PC-3 (cell line): ENCODE data around the gene COP1. TPM values are rescaled to one million over a fixed set of nuclear protein-coding genes. Genes with fewer than 3 reads are reported as not detected.

Experiments
- ATAC-seq: fragments of 200-7000 bp; cut with Tn5 transposase; 2 replicates; pipeline ENCODE4 v1.9.1; 2020; ENCODE audit warnings: mild to moderate bottlenecking, moderate library complexity
- BruUV-seq: library from RNA; stranded (reverse); fragments of 400-500 nt; replicated peaks from 2 replicates; lab custom pipeline; 2021; lab: Mats Ljungman, UMichigan
- CTCF ChIA-PET: fragments of 300-600 bp; sonication (Branson Sonifier 250); formaldehyde crosslinking; loops from one replicate; lab custom pipeline; 2022; ENCODE audit warnings: antibody characterized with exemption; lab: Charles Lee
- POLR2A ChIA-PET: fragments of 300-600 bp; sonication (Branson Sonifier 250); formaldehyde crosslinking; loops from one replicate; lab custom pipeline; 2022; ENCODE audit warnings: antibody characterized with exemption; ENCODE audit not compliant: unreplicated experiment; lab: Charles Lee
- DNase-seq: peaks from one replicate; pipeline ENCODE4 v3.0.0-alpha.2; 2015
- H2AFZ ChIP-seq: fragments of 300-600 bp; sonication (generic); 2 replicates; pipeline ENCODE4 v1.6.0; 2016; ENCODE audit warnings: antibody characterized with exemption, low read length
- H3F3A ChIP-seq: fragments of 300-600 bp; sonication (generic); one replicate; pipeline ENCODE4 v1.6.0; 2017; ENCODE audit warnings: antibody characterized with exemption, low read length, control low read depth, mild to moderate bottlenecking; ENCODE audit not compliant: unreplicated experiment
- H3K27ac ChIP-seq: fragments of 300-600 bp; sonication (generic); 2 replicates; pipeline ENCODE4 v1.5.1; 2016; ENCODE audit warnings: mild to moderate bottlenecking, low read length
- H3K27me3 ChIP-seq: fragments of 300-600 bp; sonication (generic); 2 replicates; pipeline ENCODE4 v1.6.1; 2016; ENCODE audit warnings: low read length, mixed read lengths
- H3K36me3 ChIP-seq: fragments of 300-600 bp; sonication (generic); 2 replicates; pipeline ENCODE4 v1.6.1; 2016; ENCODE audit warnings: low read depth, mixed run types, low read length, mixed read lengths
- H3K4me1 ChIP-seq: fragments of 300-600 bp; sonication (generic); 2 replicates; pipeline ENCODE4 v1.5.1; 2016; ENCODE audit warnings: low read length; ENCODE audit not compliant: insufficient read depth
- H3K4me2 ChIP-seq: fragments of 300-600 bp; sonication (generic); 2 replicates; pipeline ENCODE4 v1.6.0; 2016; ENCODE audit warnings: low read length
- H3K4me3 ChIP-seq: fragments of 300-600 bp; sonication (generic); 2 replicates; pipeline ENCODE4 v1.5.1; 2016; ENCODE audit warnings: mild to moderate bottlenecking, low read length, mixed read lengths
- H3K79me2 ChIP-seq: fragments of 300-600 bp; sonication (generic); 2 replicates; pipeline ENCODE4 v1.6.1; 2017; ENCODE audit warnings: low read length, mixed read lengths
- H3K9ac ChIP-seq: fragments of 300-600 bp; sonication (generic); 2 replicates; pipeline ENCODE4 v1.6.0; 2016; ENCODE audit warnings: mild to moderate bottlenecking, low read length
- H3K9me2 ChIP-seq: fragments of 300-600 bp; sonication (generic); replicated peaks from 2 replicates; pipeline ENCODE4 v1.6.1; 2016; ENCODE audit warnings: mixed run types, low read length, mixed read lengths
- H3K9me3 ChIP-seq: fragments of 300-600 bp; sonication (generic); 2 replicates; pipeline ENCODE4 v1.6.1; 2016; ENCODE audit warnings: low read length, mixed read lengths
- H4K20me1 ChIP-seq: fragments of 300-600 bp; sonication (generic); 2 replicates; pipeline ENCODE4 v1.6.1; 2016; ENCODE audit warnings: low read length, mixed read lengths
- CTCF ChIP-seq: fragments of 300-600 bp; sonication (generic); conservative IDR thresholded peaks from 2 replicates; pipeline ENCODE4 v1.5.1; 2017; ENCODE audit warnings: antibody characterized with exemption, low read depth, mild to moderate bottlenecking, low read length
- EZH2 ChIP-seq: fragments of 300-600 bp; sonication (generic); IDR thresholded peaks from one replicate; pipeline ENCODE4 v1.6.1; 2017; ENCODE audit warnings: antibody characterized with exemption, mild to moderate bottlenecking, low read length; ENCODE audit not compliant: unreplicated experiment
- EZH2phosphoT487 ChIP-seq: fragments of 300-600 bp; sonication (generic); IDR thresholded peaks from 2 replicates; pipeline ENCODE4 v1.6.1; 2018; ENCODE audit warnings: mild to moderate bottlenecking, antibody characterized with exemption, low read length, borderline replicate concordance
- intact Hi-C: fragments of 100-400 bp; cut with micrococcal nuclease; formaldehyde crosslinking; loops from 2 replicates; pipeline ENCODE4 v1.9.0; 2023
- total RNA-seq: library from RNA; depleted of rRNA; stranded (reverse); fragments of >200 nt; gene quantifications from 2 replicates; pipeline ENCODE4 v1.2.3, GENCODE V29; 2014

The COP1 gene
- total RNA-seq, 1 experiment from 2014 or later: 16.6 TPM

- POLR2A ChIA-PET: no interaction called here
- intact Hi-C loops: no loop called here
- Histone ChIP-seq H3K4me3 (no peak overlapping the region), H3K36me3 (no peaks in the 10 kb centered on the region; the same call in 1 of the 2 replicates), H3K9me3 (no peaks in the 10 kb centered on the region), H4K20me1 (no peaks in the 10 kb centered on the region), H3K9me2 (no peaks in the 10 kb centered on the region), H3K27ac (no peak overlapping the region), H3K27me3 (no peaks in the 10 kb centered on the region), H3K79me2 (no peaks in the 10 kb centered on the region), H3K9ac (no peak overlapping the region), H2AFZ (no peak overlapping the region), H3K4me2 (no peak overlapping the region), H3F3A (no peaks in the 10 kb centered on the region), H3K4me1 (no peaks in the 10 kb centered on the region)
- DNase-seq (no peak), ATAC-seq (no peak)
- BruUV-seq: no TSS peak
- CTCF ChIA-PET: no interaction called here
- TF ChIP-seq EZH2phosphoT487 (no peak), CTCF (no peak), EZH2 (no peak)
These were observed 262.5 kb downstream of the COP1 start for GRCh38 chr1:175944591-175944990.

GRCh38 chr1:175941164-175941563, 265.9 kb downstream of the COP1 start:
- Histone ChIP-seq H3K4me2 (no peak overlapping the region), H3K27me3 (no peaks in the 10 kb centered on the region), H3K4me3 (no peak overlapping the region), H3K9ac (no peak overlapping the region), H3K36me3 (no peaks in the 10 kb centered on the region), H2AFZ (no peak overlapping the region), H3K9me3 (no peaks in the 10 kb centered on the region), H3K79me2 (no peaks in the 10 kb centered on the region), H3K27ac (no peak overlapping the region), H3F3A (no peaks in the 10 kb centered on the region), H3K9me2 (no peaks in the 10 kb centered on the region), H3K4me1 (no peaks in the 10 kb centered on the region), H4K20me1 (no peaks in the 10 kb centered on the region)
- no TSS peak for BruUV-seq
- POLR2A ChIA-PET: no interaction called here
- ATAC-seq (no peak), DNase-seq (no peak)
- TF ChIP-seq CTCF (no peak), EZH2 (no peak), EZH2phosphoT487 (no peak)
- CTCF ChIA-PET: no interaction called here
- intact Hi-C loops: no loop called here

GRCh38 chr1:175936736-175937135, 270.4 kb downstream of the COP1 start:
- H3K4me3 ChIP-seq: no peak overlapping the region
- H3K36me3 ChIP-seq: no peaks in the 10 kb centered on the region
- no peak overlapping the region for H3K4me2 ChIP-seq
- ATAC-seq (no peak), DNase-seq (no peak)
- no peak overlapping the region for H3K9ac ChIP-seq
- no peaks in the 10 kb centered on the region for H3K4me1 ChIP-seq
- POLR2A ChIA-PET: no interaction called here
- no peaks in the 10 kb centered on the region for H4K20me1 ChIP-seq
- no peaks in the 10 kb centered on the region for H3K9me3 ChIP-seq
- CTCF ChIA-PET: no interaction called here
- H3K27ac ChIP-seq: no peak overlapping the region
- BruUV-seq: no TSS peak
- no peaks in the 10 kb centered on the region for H3K27me3 ChIP-seq
- no peak overlapping the region for H2AFZ ChIP-seq
- H3K9me2 ChIP-seq: no peaks in the 10 kb centered on the region
- H3K79me2 ChIP-seq: no peaks in the 10 kb centered on the region
- TF ChIP-seq EZH2 (no peak), CTCF (no peak), EZH2phosphoT487 (no peak)
- intact Hi-C loops: no loop called here
- H3F3A ChIP-seq: no peaks in the 10 kb centered on the region
